ENCODE results near the gene RAB41. TPM values are rescaled to one million over a fixed set of nuclear protein-coding genes. Genes with fewer than 3 reads are reported as not detected.
"Not testable (repeated sequence)": the region's sequence is repeated elsewhere in the genome, so short reads cannot be mapped to it uniquely, and the experiment has no call there.

Gene RAB41
- not detected in 2 replicates for total RNA-seq (2022)
- Bru-seq, nascent RNA: not detected
- BruChase-seq, experiment 1, labeled RNA remaining after a 6-hour chase: not detected
- BruChase-seq, experiment 2, labeled RNA remaining after a 2-hour chase: not detected
- long read RNA-seq: 0 reads

DNA sequence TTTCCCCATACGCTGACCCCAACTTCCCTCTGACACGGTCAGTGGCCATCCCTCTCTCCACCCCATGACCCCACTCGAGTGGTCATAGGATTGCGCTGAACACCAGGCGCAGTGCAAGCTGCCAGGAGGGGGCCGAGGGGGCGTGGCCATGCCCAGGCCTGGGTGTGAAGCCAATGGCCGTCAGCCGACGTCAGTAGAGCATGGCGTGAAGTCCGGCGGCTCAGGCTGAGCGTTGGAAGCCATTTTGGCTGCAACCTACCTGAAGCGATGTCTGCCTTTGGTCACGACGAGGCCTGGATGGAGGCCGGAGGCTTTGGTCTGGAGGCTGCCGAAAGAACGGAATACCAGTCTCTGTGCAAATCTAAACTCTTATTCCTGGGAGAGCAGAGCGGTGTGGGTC is at the start of gene RAB41:
Gene RAB41, plus strand, starts transcription at position 222 of the 400 bp plus-strand sequence. Its CDS starts 46 bp downstream, at position 268.
- TF ChIP-seq, protein P1, sequence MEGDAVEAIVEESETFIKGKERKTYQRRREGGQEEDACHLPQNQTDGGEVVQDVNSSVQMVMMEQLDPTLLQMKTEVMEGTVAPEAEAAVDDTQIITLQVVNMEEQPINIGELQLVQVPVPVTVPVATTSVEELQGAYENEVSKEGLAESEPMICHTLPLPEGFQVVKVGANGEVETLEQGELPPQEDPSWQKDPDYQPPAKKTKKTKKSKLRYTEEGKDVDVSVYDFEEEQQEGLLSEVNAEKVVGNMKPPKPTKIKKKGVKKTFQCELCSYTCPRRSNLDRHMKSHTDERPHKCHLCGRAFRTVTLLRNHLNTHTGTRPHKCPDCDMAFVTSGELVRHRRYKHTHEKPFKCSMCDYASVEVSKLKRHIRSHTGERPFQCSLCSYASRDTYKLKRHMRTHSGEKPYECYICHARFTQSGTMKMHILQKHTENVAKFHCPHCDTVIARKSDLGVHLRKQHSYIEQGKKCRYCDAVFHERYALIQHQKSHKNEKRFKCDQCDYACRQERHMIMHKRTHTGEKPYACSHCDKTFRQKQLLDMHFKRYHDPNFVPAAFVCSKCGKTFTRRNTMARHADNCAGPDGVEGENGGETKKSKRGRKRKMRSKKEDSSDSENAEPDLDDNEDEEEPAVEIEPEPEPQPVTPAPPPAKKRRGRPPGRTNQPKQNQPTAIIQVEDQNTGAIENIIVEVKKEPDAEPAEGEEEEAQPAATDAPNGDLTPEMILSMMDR (IDR thresholded peaks at IDR 0.05; ENCODE audit: unreplicated experiment): no peak
- CTCF ChIA-PET: no interaction called here
- no peak within 1 kb of the TSS for H3K4me3 Mint-ChIP-seq (ENCODE audit: unreplicated experiment)
- H3K27me3 Mint-ChIP-seq (ENCODE audit: insufficient read depth, unreplicated experiment): peaks cover 51% of the 10 kb centered on the region
- no TSS peak for BruUV-seq (replicated peaks)
- H3K27ac Mint-ChIP-seq (ENCODE audit: low read depth, unreplicated experiment): no peak within 1 kb of the TSS
- peaks cover 8% of the 10 kb centered on the region for H3K36me3 Mint-ChIP-seq (ENCODE audit: insufficient read depth, unreplicated experiment)
- H3K9me3 Mint-ChIP-seq (ENCODE audit: unreplicated experiment): no peaks in the 10 kb centered on the region
- H3K4me1 Mint-ChIP-seq (ENCODE audit: insufficient read depth, unreplicated experiment): no peaks in the 10 kb centered on the region
- POLR2A ChIA-PET: no interaction called here
- intact Hi-C loops (cut with micrococcal nuclease): no loop called here
- no peak for DNase-seq (ENCODE audit: unreplicated experiment)

DNA sequence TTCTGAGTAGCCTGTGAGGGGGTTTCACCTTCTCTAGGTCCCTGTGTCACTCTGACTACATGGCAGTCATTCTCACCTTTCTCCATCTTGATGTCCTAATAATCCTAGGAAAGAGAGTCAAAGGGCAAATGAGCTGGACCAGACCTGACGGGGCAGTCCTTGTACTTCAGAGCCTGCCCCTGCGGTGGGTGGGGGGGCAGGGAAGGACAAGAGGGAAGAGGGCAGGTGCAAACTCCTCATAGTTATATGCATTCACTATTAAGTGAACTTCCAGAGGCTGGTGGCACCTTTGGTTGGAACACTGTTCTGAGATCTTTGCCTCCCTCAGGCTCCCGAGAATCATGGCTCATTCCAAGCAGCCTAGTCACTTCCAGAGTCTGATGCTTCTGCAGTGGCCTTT is 47.6 kb upstream of the RAB41 start, which contains the start of gene AWAT1:
Gene AWAT1, plus strand, starts transcription at position 301 of the 400 bp plus-strand sequence. Its CDS starts 41 bp downstream, at position 342.
- intact Hi-C loops (cut with micrococcal nuclease): no loop called here
- Mint-ChIP-seq H3K4me3 (ENCODE audit: unreplicated experiment) (no peak within 1 kb of the TSS), H3K9me3 (ENCODE audit: unreplicated experiment) (peaks cover 8% of the 10 kb centered on the region), H3K27me3 (ENCODE audit: insufficient read depth, unreplicated experiment) (peaks cover 56% of the 10 kb centered on the region), H3K36me3 (ENCODE audit: insufficient read depth, unreplicated experiment) (no peaks in the 10 kb centered on the region), H3K4me1 (ENCODE audit: insufficient read depth, unreplicated experiment) (no peaks in the 10 kb centered on the region), H3K27ac (ENCODE audit: low read depth, unreplicated experiment) (no peak within 1 kb of the TSS)
- POLR2A ChIA-PET: no interaction called here
- CTCF ChIA-PET: no interaction called here
- TF ChIP-seq, protein P1 (IDR thresholded peaks at IDR 0.05; ENCODE audit: unreplicated experiment): no peak
- no peak for DNase-seq (ENCODE audit: unreplicated experiment)
- BruUV-seq (replicated peaks): no TSS peak

DNA sequence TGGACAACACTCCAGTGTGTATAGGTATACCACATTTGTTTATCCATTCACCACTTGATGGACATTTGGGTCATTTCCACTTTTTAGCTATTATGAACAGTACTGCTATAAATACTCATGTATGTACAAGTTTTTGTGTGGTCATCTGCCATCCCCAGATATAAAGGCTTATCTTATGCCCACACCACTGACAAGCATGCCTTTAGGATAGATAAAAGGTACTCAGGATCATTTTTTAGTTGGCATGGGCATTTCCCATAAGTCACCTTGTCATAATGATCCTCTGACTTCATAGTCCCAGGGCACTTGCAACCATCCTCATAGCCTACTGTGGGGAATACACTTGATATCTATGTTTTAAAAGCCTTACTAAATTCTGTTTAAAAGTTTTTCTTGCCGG is 41.2 kb upstream of the RAB41 start:
- Mint-ChIP-seq H3K4me3 (ENCODE audit: unreplicated experiment) (no peak overlapping the region), H3K36me3 (ENCODE audit: insufficient read depth, unreplicated experiment) (no peaks in the 10 kb centered on the region), H3K9me3 (ENCODE audit: unreplicated experiment) (no peaks in the 10 kb centered on the region), H3K27me3 (ENCODE audit: insufficient read depth, unreplicated experiment) (peaks cover 23% of the 10 kb centered on the region), H3K27ac (ENCODE audit: low read depth, unreplicated experiment) (no peak overlapping the region), H3K4me1 (ENCODE audit: insufficient read depth, unreplicated experiment) (no peaks in the 10 kb centered on the region)
- intact Hi-C loops (cut with micrococcal nuclease): no loop called here
- TF ChIP-seq, protein P1 (IDR thresholded peaks at IDR 0.05; ENCODE audit: unreplicated experiment): no peak
- ChIA-PET CTCF (no interaction called here), POLR2A (interaction anchor here (0.6 kb wide), 1 partner anchor 13 kb away, joined by 3 read pairs; no protein-coding TSS in a partner anchor)
- BruUV-seq (replicated peaks): no TSS peak
- DNase-seq (ENCODE audit: unreplicated experiment): no peak

DNA sequence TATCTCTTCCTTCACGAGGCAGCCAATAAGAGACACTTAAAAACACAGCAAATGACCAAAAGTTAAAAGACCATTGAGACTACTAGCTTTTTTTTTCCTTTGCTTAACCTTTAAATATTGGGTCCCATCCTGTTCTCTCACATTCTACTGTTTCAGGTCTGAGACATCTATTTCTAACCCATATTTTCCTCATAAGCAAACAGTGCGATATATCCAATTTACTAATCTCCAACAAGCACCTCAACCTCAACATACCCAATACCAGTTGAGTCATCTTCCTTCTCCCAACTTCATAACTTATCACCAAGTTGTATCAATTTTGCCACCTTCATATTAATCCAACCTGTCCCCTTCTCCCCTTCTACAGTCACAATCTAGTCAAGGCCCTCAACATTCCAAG is 40.5 kb upstream of the RAB41 start:
- no peaks in the 10 kb centered on the region for H3K9me3 Mint-ChIP-seq (ENCODE audit: unreplicated experiment)
- H3K4me3 Mint-ChIP-seq (ENCODE audit: unreplicated experiment): no peak overlapping the region
- ChIA-PET CTCF (interaction anchor here (0.8 kb wide), 1 partner anchor 26 kb away, joined by 5 read pairs; no protein-coding TSS in a partner anchor), POLR2A (no interaction called here)
- H3K27me3 Mint-ChIP-seq (ENCODE audit: insufficient read depth, unreplicated experiment): peaks cover 19% of the 10 kb centered on the region
- no TSS peak for BruUV-seq (replicated peaks)
- H3K4me1 Mint-ChIP-seq (ENCODE audit: insufficient read depth, unreplicated experiment): no peaks in the 10 kb centered on the region
- intact Hi-C loops (cut with micrococcal nuclease): no loop called here
- H3K36me3 Mint-ChIP-seq (ENCODE audit: insufficient read depth, unreplicated experiment): no peaks in the 10 kb centered on the region
- no peak for DNase-seq (ENCODE audit: unreplicated experiment)
- H3K27ac Mint-ChIP-seq (ENCODE audit: low read depth, unreplicated experiment): no peak overlapping the region
- TF ChIP-seq, protein P1 (IDR thresholded peaks at IDR 0.05; ENCODE audit: unreplicated experiment): no peak

DNA sequence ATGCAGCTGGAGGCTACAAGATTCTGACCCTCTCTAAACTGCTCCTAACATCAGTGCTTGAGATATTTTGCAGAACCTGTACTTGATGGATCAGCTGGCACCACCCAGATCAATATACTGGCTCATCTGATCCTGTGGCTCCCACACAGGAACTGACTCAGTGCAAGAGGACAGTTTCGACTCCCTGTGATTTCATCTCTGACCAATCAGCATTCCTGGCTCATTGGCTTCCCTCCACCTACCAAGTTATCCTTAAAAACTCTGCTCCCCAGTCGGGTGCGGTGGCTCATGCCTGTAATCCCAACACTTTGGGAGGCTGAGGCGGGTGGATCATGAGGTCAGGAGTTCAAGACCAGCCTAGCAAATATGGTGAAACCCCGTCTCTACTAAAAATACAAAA is 38.4 kb upstream of the RAB41 start:
- H3K27me3 Mint-ChIP-seq (ENCODE audit: insufficient read depth, unreplicated experiment): peaks cover 12% of the 10 kb centered on the region
- BruUV-seq (replicated peaks); CTCF ChIA-PET; H3K27ac Mint-ChIP-seq (ENCODE audit: low read depth, unreplicated experiment); H3K36me3 Mint-ChIP-seq (ENCODE audit: insufficient read depth, unreplicated experiment); intact Hi-C loops (cut with micrococcal nuclease); POLR2A ChIA-PET; H3K4me3 Mint-ChIP-seq (ENCODE audit: unreplicated experiment); H3K9me3 Mint-ChIP-seq (ENCODE audit: unreplicated experiment); H3K4me1 Mint-ChIP-seq (ENCODE audit: insufficient read depth, unreplicated experiment): not testable (repeated sequence)
- peak; percentile 24 for DNase-seq (ENCODE audit: unreplicated experiment)

Measured in MCF 10A (cell line).